Hepatic stellate cell (primary cell): ENCODE data around the gene ALDH1A3.

Source experiments
- DNase-seq: peaks from one replicate; pipeline ENCODE4 v3.0.0; 2011; ENCODE audit warnings: low spot score

The ALDH1A3 gene

DNA sequence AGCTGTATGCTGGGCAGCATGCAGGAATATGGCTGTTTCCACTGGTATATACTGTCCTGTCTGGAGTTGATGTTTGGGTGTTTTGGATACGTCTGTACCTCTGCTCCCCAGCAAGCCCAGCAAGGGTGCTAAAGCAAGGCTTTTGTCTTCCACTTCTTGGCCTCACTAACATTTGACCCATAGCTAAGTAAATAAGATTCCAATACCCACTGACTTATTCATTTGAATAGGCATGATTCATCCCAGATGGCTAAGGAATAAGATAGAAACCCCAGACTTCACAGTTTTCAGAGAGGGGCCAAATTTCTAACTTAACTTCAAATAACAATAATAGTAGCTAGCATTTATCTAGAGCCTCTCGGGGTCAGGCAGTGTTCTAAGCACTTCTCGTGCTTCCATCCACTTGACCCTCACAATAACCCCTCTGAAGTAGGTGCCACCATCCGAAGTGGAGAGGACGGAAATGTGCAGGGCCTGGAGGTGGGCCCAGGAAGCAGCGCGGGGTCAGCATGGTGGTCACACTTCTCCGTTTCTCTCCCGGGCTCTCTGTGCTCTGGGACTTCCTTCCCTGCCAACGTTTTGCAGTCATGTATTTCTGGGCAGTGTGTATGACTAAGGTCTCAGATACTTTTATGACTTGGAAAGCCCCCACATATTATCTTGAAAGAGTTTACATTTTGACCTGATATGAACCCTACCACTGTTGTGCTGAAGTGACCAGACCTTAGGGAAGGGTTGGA lies 78.9 kb downstream of the ALDH1A3 start:
- no peak for DNase-seq

GRCh38 chr15:100959066-100960050 lies 79.7 kb downstream of the ALDH1A3 start:
- DNase-seq, result no peak
